CD14-positive monocyte (primary cell): ENCODE results near the gene ERBB4. TPM values are rescaled to one million over a fixed set of nuclear protein-coding genes. Genes with fewer than 3 reads are reported as not detected.
"Not testable (repeated sequence)": the region's sequence is repeated elsewhere in the genome, so short reads cannot be mapped to it uniquely, and the experiment has no call there.

Experiments
- DNase-seq, 3 donors: peaks; one replicate each; pipeline ENCODE4 v3.0.0-alpha.2; 2011 to 2022
- H2AFZ ChIP-seq: 2 replicates; pipeline ENCODE4 v1.6.0; 2012; ENCODE audit warnings: mild to moderate bottlenecking, low read depth, low read length, inconsistent platforms; ENCODE audit not compliant: insufficient read depth, poor library complexity, severe bottlenecking
- H3K27ac ChIP-seq, 2 donors: 1 replicate in 1 of 2; 2 replicates in 1 of 2; pipeline ENCODE4 v1.5.1; 2012 to 2013; ENCODE audit warnings: low read length in 2 of 2, control low read depth in 1 of 2, inconsistent platforms in 1 of 2, low read depth in 1 of 2, mild to moderate bottlenecking in 1 of 2
- H3K27me3 ChIP-seq, 2 donors: one replicate each; pipeline versions ENCODE4 v1.6.0 to v1.6.1; 2011 to 2013; ENCODE audit warnings: low read length in 2 of 2; ENCODE audit not compliant: control insufficient read depth in 2 of 2, insufficient read depth in 2 of 2
- H3K36me3 ChIP-seq, 2 donors: replicated peaks in 1 of 2; 1 replicate in 1 of 2; 2 replicates in 1 of 2; pipeline versions ENCODE4 v1.5.1 to v1.6.1; 2012 to 2013; ENCODE audit warnings: low read length in 2 of 2, control low read depth in 1 of 2, inconsistent platforms in 1 of 2, mild to moderate bottlenecking in 1 of 2; ENCODE audit not compliant: insufficient read depth in 2 of 2, control insufficient read depth in 1 of 2
- H3K4me1 ChIP-seq, 2 donors: 1 replicate in 1 of 2; 2 replicates in 1 of 2; pipeline versions ENCODE4 v1.5.1 to v1.6.1; 2012 to 2013; ENCODE audit warnings: low read length in 2 of 2, control low read depth in 1 of 2, inconsistent platforms in 1 of 2, mild to moderate bottlenecking in 1 of 2, moderate library complexity in 1 of 2; ENCODE audit not compliant: insufficient read depth in 2 of 2, control insufficient read depth in 1 of 2
- H3K4me2 ChIP-seq: replicated peaks from 2 replicates; pipeline ENCODE3; 2012; ENCODE audit warnings: low read length, moderate library complexity, mild to moderate bottlenecking; ENCODE audit not compliant: poor library complexity, severe bottlenecking; ENCODE audit errors: extremely low read depth
- H3K4me3 ChIP-seq, 3 experiments: fragments of 200-600 bp in 1 of 3; sonication (generic) in 1 of 3; replicated peaks in 1 of 3; 1 replicate in 2 of 3; 2 replicates in 1 of 3; pipeline ENCODE4 v1.5.1; 2011 to 2013; ENCODE audit warnings: low read length in 3 of 3, mild to moderate bottlenecking in 3 of 3, control low read depth in 2 of 3, low read depth in 2 of 3, inconsistent platforms in 1 of 3, moderate library complexity in 1 of 3
- H3K79me2 ChIP-seq: 2 replicates; pipeline ENCODE4 v1.6.0; 2012; ENCODE audit warnings: mild to moderate bottlenecking, control low read depth, inconsistent platforms, low read length, moderate library complexity; ENCODE audit not compliant: insufficient read depth
- H3K9ac ChIP-seq: 2 replicates; pipeline ENCODE4 v1.6.0; 2017; ENCODE audit warnings: low read length, mild to moderate bottlenecking; ENCODE audit not compliant: insufficient read depth, poor library complexity, severe bottlenecking
- H3K9me3 ChIP-seq, 2 donors: replicated peaks in 1 of 2; 1 replicate in 1 of 2; 2 replicates in 1 of 2; pipeline versions ENCODE4 v1.5.1 to v1.6.1; 2012 to 2013; ENCODE audit warnings: low read length in 2 of 2, control low read depth in 1 of 2; ENCODE audit not compliant: control insufficient read depth in 1 of 2, insufficient read depth in 1 of 2
- H4K20me1 ChIP-seq: 2 replicates; pipeline ENCODE4 v1.6.0; 2012; ENCODE audit warnings: mild to moderate bottlenecking, low read length, control low read depth, moderate library complexity; ENCODE audit not compliant: insufficient read depth
- H3K27ac Mint-ChIP-seq, 7 donors: one replicate each; pipeline ENCODE4 v1.8.0; 2020; ENCODE audit warnings: mild to moderate bottlenecking in 7 of 7, mixed read lengths in 7 of 7, moderate library complexity in 6 of 7, inconsistent platforms in 2 of 7
- H3K27me3 Mint-ChIP-seq, 3 donors: one replicate each; pipeline ENCODE4 v1.8.0; 2021 to 2022; ENCODE audit warnings: low read depth in 3 of 3, mild to moderate bottlenecking in 3 of 3, mixed read lengths in 3 of 3, moderate library complexity in 3 of 3, inconsistent platforms in 1 of 3
- H3K36me3 Mint-ChIP-seq, 2 donors: one replicate each; pipeline ENCODE4 v1.8.0; 2020; ENCODE audit warnings: mixed read lengths in 2 of 2, inconsistent platforms in 1 of 2, mild to moderate bottlenecking in 1 of 2
- H3K4me1 Mint-ChIP-seq: one replicate; pipeline ENCODE4 v1.8.0; 2020; ENCODE audit warnings: mild to moderate bottlenecking, mixed read lengths
- H3K4me3 Mint-ChIP-seq, 2 donors: one replicate each; pipeline ENCODE4 v1.8.0; 2020; ENCODE audit warnings: mild to moderate bottlenecking in 2 of 2, mixed read lengths in 2 of 2, moderate library complexity in 1 of 2
- H3K9me3 Mint-ChIP-seq, 7 donors: one replicate each; pipeline ENCODE4 v1.8.0; 2020 to 2022; ENCODE audit warnings: mixed read lengths in 7 of 7, mild to moderate bottlenecking in 6 of 7, moderate library complexity in 6 of 7, inconsistent platforms in 2 of 7
- WGBS: methylation state at CpG from one replicate; pipeline ENCODE4 v1.1.5; 2013; ENCODE audit warnings: missing lambda C conversion rate; ENCODE audit not compliant: insufficient coverage; 5-methylcytosine and 5-hydroxymethylcytosine counted together
- intact Hi-C, 2 donors: fragments of 100-400 bp; cut with micrococcal nuclease; formaldehyde crosslinking; loops; one replicate each; pipeline versions ENCODE4 v1.15.0 to v1.15.1; 2023
- polyA plus RNA-seq, 3 donors: library from polyadenylated mRNA; depleted of rRNA in 1 of 3; unstranded in 2 of 3; stranded (reverse) in 1 of 3; fragments of 300-500 nt in 2 of 3; fragments of >200 nt in 1 of 3; fragmentation: Illumina TruSeq in 2 of 3; gene quantifications; 1 replicate in 2 of 3; 2 replicates in 1 of 3; pipeline ENCODE4 v1.2.3, GENCODE V29; 2012 to 2021
- TF ChIP-seq, protein P1 (sequence below): fragments of 200-600 bp; IDR thresholded peaks from one replicate; pipeline ENCODE4 v1.8.0; 2022; ENCODE audit warnings: antibody characterized with exemption, mild to moderate bottlenecking

The ERBB4 gene
- polyA plus RNA-seq, 3 donors = not detected

DNA sequence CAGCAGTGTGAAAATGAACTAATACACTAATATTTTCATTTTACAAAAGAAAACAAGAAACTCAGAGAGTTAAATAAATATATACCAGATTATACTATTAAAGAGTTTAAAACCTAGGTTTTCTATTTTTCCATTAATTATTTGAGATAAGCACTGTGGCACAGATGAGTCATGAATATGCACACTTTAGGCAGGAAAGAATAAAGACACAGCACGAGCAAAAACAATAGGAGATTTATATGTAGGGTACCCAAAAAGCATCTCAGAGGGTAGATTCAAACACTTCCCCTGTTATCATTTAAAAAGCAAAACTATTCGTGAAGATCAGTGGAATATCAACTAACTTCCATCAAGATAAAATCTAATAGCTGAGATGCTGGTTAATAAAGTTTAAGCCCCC lies 430.6 kb downstream of the ERBB4 start:
- no peaks in the 10 kb centered on the region for H3K36me3 ChIP-seq
- no peaks in the 10 kb centered on the region for H4K20me1 ChIP-seq
- TF ChIP-seq, protein P1, sequence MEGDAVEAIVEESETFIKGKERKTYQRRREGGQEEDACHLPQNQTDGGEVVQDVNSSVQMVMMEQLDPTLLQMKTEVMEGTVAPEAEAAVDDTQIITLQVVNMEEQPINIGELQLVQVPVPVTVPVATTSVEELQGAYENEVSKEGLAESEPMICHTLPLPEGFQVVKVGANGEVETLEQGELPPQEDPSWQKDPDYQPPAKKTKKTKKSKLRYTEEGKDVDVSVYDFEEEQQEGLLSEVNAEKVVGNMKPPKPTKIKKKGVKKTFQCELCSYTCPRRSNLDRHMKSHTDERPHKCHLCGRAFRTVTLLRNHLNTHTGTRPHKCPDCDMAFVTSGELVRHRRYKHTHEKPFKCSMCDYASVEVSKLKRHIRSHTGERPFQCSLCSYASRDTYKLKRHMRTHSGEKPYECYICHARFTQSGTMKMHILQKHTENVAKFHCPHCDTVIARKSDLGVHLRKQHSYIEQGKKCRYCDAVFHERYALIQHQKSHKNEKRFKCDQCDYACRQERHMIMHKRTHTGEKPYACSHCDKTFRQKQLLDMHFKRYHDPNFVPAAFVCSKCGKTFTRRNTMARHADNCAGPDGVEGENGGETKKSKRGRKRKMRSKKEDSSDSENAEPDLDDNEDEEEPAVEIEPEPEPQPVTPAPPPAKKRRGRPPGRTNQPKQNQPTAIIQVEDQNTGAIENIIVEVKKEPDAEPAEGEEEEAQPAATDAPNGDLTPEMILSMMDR = no peak
- Mint-ChIP-seq H3K36me3 (no peaks in the 10 kb centered on the region), H3K4me3 (no peak overlapping the region), H3K27ac (no peak overlapping the region), H3K27me3 (no peaks in the 10 kb centered on the region), H3K9me3 (peaks cover 0 to 4% (median 0%) of the 10 kb centered on the region in 7 donors), H3K4me1 (no peaks in the 10 kb centered on the region)
- H3K4me3 ChIP-seq = no peak overlapping the region
- peaks cover 0 to 7% of the 10 kb centered on the region in 2 donors for H3K9me3 ChIP-seq
- intact Hi-C loops = no loop called here
- DNase-seq = no peak
- H3K4me2 ChIP-seq = no peak overlapping the region
- H3K4me1 ChIP-seq = no peaks in the 10 kb centered on the region
- no peak overlapping the region for H2AFZ ChIP-seq
- no peaks in the 10 kb centered on the region for H3K27me3 ChIP-seq
- no peaks in the 10 kb centered on the region for H3K79me2 ChIP-seq
- WGBS = no CpG with 5 or more reads among the region's 2 CpGs
- no peak overlapping the region for H3K27ac ChIP-seq
- H3K9ac ChIP-seq = no peak overlapping the region

DNA sequence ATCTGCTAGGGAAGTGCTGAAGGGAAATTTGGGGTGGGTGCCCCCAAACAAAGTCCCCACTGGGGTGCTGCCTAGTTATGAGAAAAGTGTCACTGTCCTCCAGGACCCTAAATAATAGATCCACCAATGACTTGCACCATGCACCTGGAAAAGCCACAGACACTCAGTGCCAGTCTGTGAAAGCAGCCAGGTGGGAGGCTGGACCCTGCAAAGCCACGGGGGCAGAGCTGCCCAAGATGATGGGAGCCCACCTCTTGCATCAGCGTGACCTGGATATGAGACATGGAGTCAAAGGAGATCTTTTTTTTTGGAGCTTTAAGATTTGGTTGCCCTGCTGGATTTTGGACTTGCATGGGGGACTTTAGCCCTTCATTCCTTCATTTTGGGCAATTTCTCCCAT lies 431.6 kb downstream of the ERBB4 start:
- TF ChIP-seq, protein P1 = no peak
- Mint-ChIP-seq H3K4me1 (no peaks in the 10 kb centered on the region), H3K4me3 (no peak overlapping the region)

DNA sequence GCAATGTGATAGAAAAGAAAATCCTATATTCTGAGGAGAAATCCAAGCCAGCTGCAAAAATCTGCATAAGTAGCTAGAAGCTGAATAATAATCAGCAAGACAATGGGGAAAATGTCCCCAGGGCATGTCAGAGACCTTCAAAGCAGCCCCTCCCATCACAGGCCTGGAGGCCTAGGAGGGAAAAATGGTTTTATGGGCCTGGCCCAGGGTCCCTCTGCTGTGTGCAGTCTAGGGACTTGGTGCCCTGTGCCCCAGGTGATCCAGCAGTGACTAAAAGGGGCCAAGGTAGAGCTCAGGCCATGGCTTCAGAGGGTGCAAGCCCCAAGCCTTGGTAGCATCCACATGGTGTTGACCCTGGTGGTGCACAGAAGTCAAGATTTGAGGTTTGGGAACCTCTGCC lies 432.1 kb downstream of the ERBB4 start:
- H3K4me1 Mint-ChIP-seq, H3K9me3 ChIP-seq, H3K4me2 ChIP-seq, H3K36me3 ChIP-seq, DNase-seq, H3K36me3 Mint-ChIP-seq, H3K9me3 Mint-ChIP-seq, H3K9ac ChIP-seq, H4K20me1 ChIP-seq, H2AFZ ChIP-seq, H3K4me1 ChIP-seq, H3K4me3 ChIP-seq, H3K4me3 Mint-ChIP-seq, H3K27ac ChIP-seq, H3K79me2 ChIP-seq, H3K27me3 ChIP-seq, H3K27ac Mint-ChIP-seq, H3K27me3 Mint-ChIP-seq, intact Hi-C loops: not testable (repeated sequence)

More for the DNA sequence above, 431.6 kb downstream of the ERBB4 start:
- no peaks in the 10 kb centered on the region for H3K36me3 ChIP-seq
- H2AFZ ChIP-seq = no peak overlapping the region
- H3K79me2 ChIP-seq = no peaks in the 10 kb centered on the region
- Mint-ChIP-seq H3K9me3 (peaks cover 0 to 4% (median 2%) of the 10 kb centered on the region in 7 donors), H3K27me3 (no peaks in the 10 kb centered on the region), H3K36me3 (no peaks in the 10 kb centered on the region), H3K27ac (no peak overlapping the region)
- peaks cover 0 to 7% of the 10 kb centered on the region in 2 donors for H3K9me3 ChIP-seq
- no peaks in the 10 kb centered on the region for H4K20me1 ChIP-seq
- no peak overlapping the region for H3K27ac ChIP-seq
- intact Hi-C loops = no loop called here
- DNase-seq = no peak
- no peaks in the 10 kb centered on the region for H3K27me3 ChIP-seq
- 100% methylated on average over 1 of the region's 2 CpGs for WGBS
- H3K4me1 ChIP-seq = no peaks in the 10 kb centered on the region
- no peak overlapping the region for H3K9ac ChIP-seq
- H3K4me2 ChIP-seq = no peak overlapping the region
- H3K4me3 ChIP-seq = no peak overlapping the region
